K562 (cell line): ENCODE results near the gene TMED10. TPM values are rescaled to one million over a fixed set of nuclear protein-coding genes. Genes with fewer than 3 reads are reported as not detected.
A peak's percentile ranks its signal among the peaks of the same experiment; 100 is the strongest.

ENCODE experiments used
- BHLHE40 ChIP-seq: IDR thresholded peaks from 2 replicates; pipeline ENCODE4 v1.6.1; 2011; ENCODE audit warnings: low read length, improper control_type of control experiment
- DDX20 ChIP-seq: fragments of 450-650 bp; IDR thresholded peaks from 2 replicates; pipeline ENCODE4 v1.6.1; 2016; ENCODE audit warnings: missing genetic modification characterization, low read depth, mild to moderate bottlenecking, missing compliant biosample characterization, moderate library complexity
- GABPB2 ChIP-seq: fragments of 250-450 bp; sonication (Bioruptor Pico); conservative IDR thresholded peaks from 2 replicates; pipeline ENCODE4 v1.5.1; 2021; ENCODE audit warnings: mild to moderate bottlenecking
- HCFC1 ChIP-seq: IDR thresholded peaks from 2 replicates; pipeline ENCODE4 v1.6.1; 2012; ENCODE audit warnings: low read depth, low read length, improper control_type of control experiment
- HNRNPLL ChIP-seq: fragments of 200-400 bp; formaldehyde crosslinking; IDR thresholded peaks from 2 replicates; pipeline ENCODE4 v1.6.1; 2017; ENCODE audit warnings: low read length, low read depth, mild to moderate bottlenecking; ENCODE audit not compliant: poor library complexity, severe bottlenecking
- KDM4B ChIP-seq, 2 experiments: fragments of 450-650 bp in 1 of 2; sonication (generic) in 1 of 2; IDR thresholded peaks; 2 replicates each; pipeline ENCODE4 v1.6.1; 2016 to 2017; ENCODE audit warnings: borderline replicate concordance in 2 of 2, antibody characterized with exemption in 1 of 2, low read depth in 1 of 2, mild to moderate bottlenecking in 1 of 2
- MED1 ChIP-seq: sonication (generic); formaldehyde crosslinking; IDR thresholded peaks from 2 replicates; pipeline ENCODE4 v1.8.1; 2023; ENCODE audit warnings: missing genetic modification reagents, borderline replicate concordance
- NBN ChIP-seq: fragments of 450-650 bp; IDR thresholded peaks from 2 replicates; pipeline ENCODE4 v1.6.1; 2016; ENCODE audit warnings: low read depth, mild to moderate bottlenecking
- POLR2A ChIP-seq: fragments of 450-650 bp; conservative IDR thresholded peaks from 2 replicates; pipeline ENCODE4 v1.6.1; 2016
- PPARD ChIP-seq: fragments of 250-450 bp; sonication (Bioruptor Pico); IDR thresholded peaks from 2 replicates; pipeline ENCODE4 v1.8.0; 2022; ENCODE audit warnings: inconsistent platforms, mild to moderate bottlenecking, moderate library complexity
- RCOR1 ChIP-seq, 2 experiments: IDR thresholded peaks; 2 replicates each; pipeline ENCODE4 v1.6.1; 2012; ENCODE audit warnings: low read depth in 2 of 2, low read length in 2 of 2, borderline replicate concordance in 1 of 2, improper control_type of control experiment in 1 of 2
- SMAD1 ChIP-seq: fragments of 150-350 bp; IDR thresholded peaks from 2 replicates; pipeline ENCODE4 v1.6.1; 2014; ENCODE audit warnings: low read length, low read depth; ENCODE audit not compliant: partially characterized antibody
- SMAD4 ChIP-seq: fragments of 250-450 bp; sonication (Bioruptor Pico); conservative IDR thresholded peaks from 2 replicates; pipeline ENCODE4 v1.8.0; 2021; ENCODE audit warnings: inconsistent platforms, mild to moderate bottlenecking, moderate library complexity
- SRSF3 ChIP-seq: fragments of 200-400 bp; formaldehyde crosslinking; IDR thresholded peaks from 2 replicates; pipeline ENCODE4 v1.6.1; 2016; ENCODE audit warnings: mild to moderate bottlenecking, low read length, moderate library complexity; ENCODE audit not compliant: insufficient read depth
- SRSF7 ChIP-seq: fragments of 200-400 bp; formaldehyde crosslinking; optimal IDR thresholded peaks from 2 replicates; pipeline ENCODE3; 2017; ENCODE audit warnings: mild to moderate bottlenecking, low read depth, low read length
- TEAD1 ChIP-seq, 2 experiments: fragments of 450-650 bp in 1 of 2; sonication (generic) in 1 of 2; formaldehyde crosslinking; IDR thresholded peaks; 2 replicates each; pipeline versions ENCODE4 v1.4.0 to v1.8.0; 2020 to 2022; ENCODE audit warnings: mild to moderate bottlenecking in 2 of 2, missing genetic modification reagents in 1 of 2
- ZNF133 ChIP-seq: fragments of 250-450 bp; sonication (Bioruptor Pico); IDR thresholded peaks from 2 replicates; pipeline ENCODE4 v1.4.0; 2020; ENCODE audit warnings: mild to moderate bottlenecking
- ZNF57 ChIP-seq: fragments of 450-650 bp; formaldehyde crosslinking; IDR thresholded peaks from 2 replicates; pipeline ENCODE4 v1.4.0; 2020; ENCODE audit warnings: mild to moderate bottlenecking, moderate library complexity
- polyA plus RNA-seq, 8 experiments: library from polyadenylated mRNA; depleted of rRNA in 4 of 8; stranded (reverse) in 5 of 8; unstranded in 3 of 8; fragments of >200 nt; fragmentation: Nextera tagmentation in 2 of 8; fragmentation: Illumina TruSeq in 1 of 8; extraction: Ambion mirVana in 2 of 8; extraction: Trizol in 1 of 8; gene quantifications; 2 replicates each; pipeline versions ENCODE4 v1.2.1 to v1.2.3, GENCODE V29; 2011 to 2014; ENCODE audit warnings: inconsistent platforms in 1 of 8, missing spikeins in 1 of 8
- total RNA-seq, 7 experiments: library from RNA; depleted of rRNA in 6 of 7; stranded (reverse); fragments of >200 nt in 6 of 7; fragmentation: Illumina TruSeq in 2 of 7; extraction: Trizol in 2 of 7; gene quantifications; 2 replicates each; pipeline versions ENCODE4 v1.2.1 to v1.2.3, GENCODE V29; 2011 to 2021; ENCODE audit warnings: low replicate concordance in 1 of 7
- TF ChIP-seq, protein P1 (sequence below): fragments of 250-450 bp; sonication (Bioruptor Pico); IDR thresholded peaks from 2 replicates; pipeline ENCODE4 v1.8.0; 2021; ENCODE audit warnings: moderate library complexity, mild to moderate bottlenecking, inconsistent platforms
- TF ChIP-seq, protein P2 (sequence below): fragments of 250-450 bp; sonication (Bioruptor Pico); IDR thresholded peaks from 2 replicates; pipeline ENCODE4 v1.8.0; 2022; ENCODE audit warnings: inconsistent platforms
- TF ChIP-seq, protein P3 (sequence below): fragments of 250-450 bp; sonication (Bioruptor Pico); IDR thresholded peaks from 2 replicates; pipeline ENCODE4 v1.4.0; 2020; ENCODE audit warnings: borderline replicate concordance
- TF ChIP-seq, protein P4 (sequence below), 2 experiments: fragments of 450-650 bp; conservative IDR thresholded peaks; 2 replicates each; pipeline ENCODE4 v1.6.1; 2017; ENCODE audit warnings: mild to moderate bottlenecking in 2 of 2, moderate library complexity in 2 of 2

Gene TMED10
- total and polyA plus RNA-seq, 9 of the 15 experiments (the other 6 are each of a cell fraction or from before 2014, with no cell fraction given), result 62.2 to 233 (median 124) TPM

DNA sequence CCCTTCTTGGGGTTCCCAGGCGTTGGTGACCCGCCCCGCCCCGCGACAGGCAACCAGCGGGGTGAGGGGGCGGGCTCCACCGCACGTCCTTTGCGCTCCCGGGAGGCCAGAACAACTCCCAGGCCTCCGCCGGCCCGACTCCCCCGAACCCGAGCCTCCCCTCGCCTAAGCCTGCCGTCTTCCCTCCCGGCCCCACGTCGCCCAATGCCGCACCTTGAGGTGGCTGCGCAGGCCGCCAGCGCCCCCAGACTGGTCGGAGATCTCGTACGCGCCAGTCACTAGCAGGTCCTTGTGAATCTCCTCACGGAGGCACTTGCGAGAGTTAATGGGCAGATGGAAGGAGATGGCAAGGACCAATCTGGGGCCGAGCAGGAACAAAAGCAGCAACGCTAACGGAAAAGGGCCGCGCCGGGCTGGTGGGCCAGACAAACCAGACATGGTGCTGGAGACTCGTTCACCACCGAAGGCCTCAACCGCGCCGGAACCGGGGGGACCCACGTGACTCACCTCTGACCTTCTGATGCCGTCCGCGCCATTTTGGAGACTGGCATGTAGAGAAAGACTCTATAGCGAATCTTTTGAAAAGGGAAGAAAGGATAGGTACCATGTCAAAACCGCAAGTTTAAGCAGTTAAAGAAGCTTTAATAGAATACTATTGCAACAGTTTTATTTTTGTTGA lies at the start of gene TMED10 (continued):
- TF ChIP-seq SMAD4 (CRISPR knock-in tag) (peak; percentile 45; the same call in 1 of the 2 replicates), DDX20 (0 out of 2 replicates have a peak, but pooled peaks have one; percentile 58), MED1 (CRISPR knock-in tag) (no peak), PPARD (CRISPR knock-in tag) (no peak), SRSF3 (no peak), HCFC1 (peak; percentile 91), SRSF7 (no peak), HNRNPLL (peak; percentile 82), TEAD1 (CRISPR knock-in tag; IDR thresholded peaks at IDR 0.05) (peak in 1 of 2 experiments; percentile 74; a peak in 2 of 4 replicates), ZNF133 (no peak), BHLHE40 (peak; percentile 91), NBN (no peak), SMAD1 (no peak), ZNF57 (CRISPR knock-in tag) (no peak), KDM4B (IDR thresholded peaks at IDR 0.05; ENCODE audit: borderline replicate concordance in 2 of 2, low read depth in 1 of 2) (peak in 1 of 2 experiments; percentile 80; a peak in 1 of 4 replicates), GABPB2 (no peak), RCOR1 (IDR thresholded peaks at IDR 0.05; ENCODE audit: borderline replicate concordance in 1 of 2, low read depth in 2 of 2, low read length in 2 of 2) (no peak), POLR2A (peak; percentile 85)
- TF ChIP-seq, protein P1, sequence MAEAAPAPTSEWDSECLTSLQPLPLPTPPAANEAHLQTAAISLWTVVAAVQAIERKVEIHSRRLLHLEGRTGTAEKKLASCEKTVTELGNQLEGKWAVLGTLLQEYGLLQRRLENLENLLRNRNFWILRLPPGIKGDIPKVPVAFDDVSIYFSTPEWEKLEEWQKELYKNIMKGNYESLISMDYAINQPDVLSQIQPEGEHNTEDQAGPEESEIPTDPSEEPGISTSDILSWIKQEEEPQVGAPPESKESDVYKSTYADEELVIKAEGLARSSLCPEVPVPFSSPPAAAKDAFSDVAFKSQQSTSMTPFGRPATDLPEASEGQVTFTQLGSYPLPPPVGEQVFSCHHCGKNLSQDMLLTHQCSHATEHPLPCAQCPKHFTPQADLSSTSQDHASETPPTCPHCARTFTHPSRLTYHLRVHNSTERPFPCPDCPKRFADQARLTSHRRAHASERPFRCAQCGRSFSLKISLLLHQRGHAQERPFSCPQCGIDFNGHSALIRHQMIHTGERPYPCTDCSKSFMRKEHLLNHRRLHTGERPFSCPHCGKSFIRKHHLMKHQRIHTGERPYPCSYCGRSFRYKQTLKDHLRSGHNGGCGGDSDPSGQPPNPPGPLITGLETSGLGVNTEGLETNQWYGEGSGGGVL (CRISPR knock-in tag), result no peak
- TF ChIP-seq, protein P2, sequence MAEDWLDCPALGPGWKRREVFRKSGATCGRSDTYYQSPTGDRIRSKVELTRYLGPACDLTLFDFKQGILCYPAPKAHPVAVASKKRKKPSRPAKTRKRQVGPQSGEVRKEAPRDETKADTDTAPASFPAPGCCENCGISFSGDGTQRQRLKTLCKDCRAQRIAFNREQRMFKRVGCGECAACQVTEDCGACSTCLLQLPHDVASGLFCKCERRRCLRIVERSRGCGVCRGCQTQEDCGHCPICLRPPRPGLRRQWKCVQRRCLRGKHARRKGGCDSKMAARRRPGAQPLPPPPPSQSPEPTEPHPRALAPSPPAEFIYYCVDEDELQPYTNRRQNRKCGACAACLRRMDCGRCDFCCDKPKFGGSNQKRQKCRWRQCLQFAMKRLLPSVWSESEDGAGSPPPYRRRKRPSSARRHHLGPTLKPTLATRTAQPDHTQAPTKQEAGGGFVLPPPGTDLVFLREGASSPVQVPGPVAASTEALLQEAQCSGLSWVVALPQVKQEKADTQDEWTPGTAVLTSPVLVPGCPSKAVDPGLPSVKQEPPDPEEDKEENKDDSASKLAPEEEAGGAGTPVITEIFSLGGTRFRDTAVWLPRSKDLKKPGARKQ (CRISPR knock-in tag), result no peak
- TF ChIP-seq, protein P3, sequence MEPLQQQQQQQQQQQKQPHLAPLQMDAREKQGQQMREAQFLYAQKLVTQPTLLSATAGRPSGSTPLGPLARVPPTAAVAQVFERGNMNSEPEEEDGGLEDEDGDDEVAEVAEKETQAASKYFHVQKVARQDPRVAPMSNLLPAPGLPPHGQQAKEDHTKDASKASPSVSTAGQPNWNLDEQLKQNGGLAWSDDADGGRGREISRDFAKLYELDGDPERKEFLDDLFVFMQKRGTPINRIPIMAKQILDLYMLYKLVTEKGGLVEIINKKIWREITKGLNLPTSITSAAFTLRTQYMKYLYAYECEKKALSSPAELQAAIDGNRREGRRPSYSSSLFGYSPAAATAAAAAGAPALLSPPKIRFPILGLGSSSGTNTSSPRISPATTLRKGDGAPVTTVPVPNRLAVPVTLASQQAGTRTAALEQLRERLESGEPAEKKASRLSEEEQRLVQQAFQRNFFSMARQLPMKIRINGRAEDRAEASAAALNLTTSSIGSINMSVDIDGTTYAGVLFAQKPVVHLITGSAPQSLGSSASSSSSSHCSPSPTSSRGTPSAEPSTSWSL (CRISPR knock-in tag), result no peak
- TF ChIP-seq, protein P4, sequence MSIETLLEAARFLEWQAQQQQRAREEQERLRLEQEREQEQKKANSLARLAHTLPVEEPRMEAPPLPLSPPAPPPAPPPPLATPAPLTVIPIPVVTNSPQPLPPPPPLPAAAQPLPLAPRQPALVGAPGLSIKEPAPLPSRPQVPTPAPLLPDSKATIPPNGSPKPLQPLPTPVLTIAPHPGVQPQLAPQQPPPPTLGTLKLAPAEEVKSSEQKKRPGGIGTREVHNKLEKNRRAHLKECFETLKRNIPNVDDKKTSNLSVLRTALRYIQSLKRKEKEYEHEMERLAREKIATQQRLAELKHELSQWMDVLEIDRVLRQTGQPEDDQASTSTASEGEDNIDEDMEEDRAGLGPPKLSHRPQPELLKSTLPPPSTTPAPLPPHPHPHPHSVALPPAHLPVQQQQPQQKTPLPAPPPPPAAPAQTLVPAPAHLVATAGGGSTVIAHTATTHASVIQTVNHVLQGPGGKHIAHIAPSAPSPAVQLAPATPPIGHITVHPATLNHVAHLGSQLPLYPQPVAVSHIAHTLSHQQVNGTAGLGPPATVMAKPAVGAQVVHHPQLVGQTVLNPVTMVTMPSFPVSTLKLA (conservative IDR thresholded peaks at IDR 0.05), result peak; percentile 89 to 94
